GF-D8 (cell line): ENCODE data around the gene B4GALT5.
A peak's percentile ranks its signal among the peaks of the same experiment; 100 is the strongest.
"Not testable (repeated sequence)": the region's sequence is repeated elsewhere in the genome, so short reads cannot be mapped to it uniquely, and the experiment has no call there.

ENCODE experiments used
- DNase-seq: peaks from one replicate; lab custom pipeline; 2025; lab: John Stamatoyannopoulos, UW

B4GALT5 gene, protein sequence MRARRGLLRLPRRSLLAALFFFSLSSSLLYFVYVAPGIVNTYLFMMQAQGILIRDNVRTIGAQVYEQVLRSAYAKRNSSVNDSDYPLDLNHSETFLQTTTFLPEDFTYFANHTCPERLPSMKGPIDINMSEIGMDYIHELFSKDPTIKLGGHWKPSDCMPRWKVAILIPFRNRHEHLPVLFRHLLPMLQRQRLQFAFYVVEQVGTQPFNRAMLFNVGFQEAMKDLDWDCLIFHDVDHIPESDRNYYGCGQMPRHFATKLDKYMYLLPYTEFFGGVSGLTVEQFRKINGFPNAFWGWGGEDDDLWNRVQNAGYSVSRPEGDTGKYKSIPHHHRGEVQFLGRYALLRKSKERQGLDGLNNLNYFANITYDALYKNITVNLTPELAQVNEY

DNA sequence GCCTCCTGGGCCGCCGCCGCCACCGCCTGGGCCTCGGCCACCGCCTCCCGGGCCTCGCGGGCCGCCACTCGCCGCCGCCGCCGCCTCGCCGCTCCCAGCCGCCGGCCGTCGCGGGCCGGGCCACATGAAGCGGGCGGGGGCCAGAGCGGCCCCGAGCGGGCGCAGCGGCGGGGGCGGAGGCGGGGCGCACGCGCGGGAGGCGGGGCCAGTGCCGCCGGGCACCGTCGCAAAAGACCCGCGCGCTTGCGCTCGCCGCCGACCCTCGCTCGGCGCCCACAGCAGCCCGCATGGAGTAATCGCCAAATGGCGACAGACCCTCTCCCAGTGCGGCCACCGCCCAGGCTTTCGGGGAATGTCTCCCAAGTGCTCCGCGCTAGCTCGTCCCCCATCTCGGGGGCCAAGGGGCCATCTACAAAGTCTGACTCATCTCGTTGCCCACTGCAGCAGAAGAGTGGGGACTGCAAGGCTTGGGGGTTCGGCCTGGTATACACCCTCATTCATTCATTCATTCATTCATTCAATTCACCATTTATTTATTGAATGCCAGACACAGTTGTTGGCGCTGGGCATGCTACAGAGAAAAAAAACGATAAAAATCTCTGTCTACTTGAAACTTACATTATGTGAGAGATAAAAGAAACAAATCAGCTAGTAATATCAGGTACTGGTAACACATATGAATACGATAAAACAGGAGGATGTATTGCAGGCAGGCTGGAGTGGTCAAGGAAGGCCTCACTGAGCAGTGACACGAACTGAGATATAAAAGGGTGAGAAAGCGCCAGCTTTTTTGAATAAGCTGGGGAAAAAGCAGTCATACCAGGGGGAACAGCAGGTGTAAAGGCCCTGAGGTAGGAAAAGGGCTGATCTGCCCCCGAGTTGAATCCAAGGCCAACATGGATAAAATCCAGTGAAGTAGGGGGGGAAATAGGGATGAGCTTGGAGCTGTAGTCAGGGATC, at the start of gene B4GALT5:
TSS of gene B4GALT5 (minus strand) at position 126 of the 960 bp plus-strand sequence. CDS start 188 bp downstream, outside the sequence.
- peak; percentile 66 for DNase-seq

DNA sequence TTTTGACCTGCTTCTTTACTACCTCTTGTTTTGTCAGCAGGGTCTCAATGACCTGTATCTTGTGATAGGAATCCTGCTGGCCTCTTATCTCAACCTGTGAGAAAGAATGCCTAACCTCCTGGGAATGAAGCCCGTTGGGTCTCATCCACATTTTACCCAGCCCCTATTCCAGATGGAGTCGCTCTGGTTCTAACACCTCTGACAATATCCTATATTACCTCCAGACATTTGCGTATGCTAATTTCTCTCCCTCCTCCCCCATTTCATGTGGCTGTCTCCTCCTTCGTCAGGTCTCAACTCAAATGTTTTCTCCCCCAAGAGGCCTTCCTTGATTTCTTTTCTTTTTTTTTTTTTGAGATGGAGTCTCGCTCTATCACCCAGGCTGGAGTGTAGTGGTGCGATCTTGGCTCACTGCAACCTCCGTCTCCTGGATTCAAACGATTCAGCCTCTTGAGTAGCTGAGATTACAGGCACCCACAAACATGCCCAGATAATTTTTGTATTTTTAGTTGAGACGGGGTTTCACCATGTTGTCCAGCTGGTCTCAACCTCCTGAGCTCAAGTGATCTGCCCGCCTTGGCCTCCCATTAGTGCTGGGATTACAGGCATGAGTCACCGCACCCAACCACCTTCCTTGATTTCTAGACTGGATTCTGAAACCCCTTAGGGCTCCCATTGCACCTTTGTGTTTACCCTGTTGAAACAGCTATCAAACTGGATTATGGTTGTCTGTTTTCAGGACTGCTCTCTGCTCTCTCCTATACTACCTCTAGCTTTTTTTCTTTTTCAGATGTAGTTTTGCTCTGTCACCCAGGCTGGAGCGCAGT, 49.5 kb upstream of the B4GALT5 start:
- DNase-seq = no peak

DNA sequence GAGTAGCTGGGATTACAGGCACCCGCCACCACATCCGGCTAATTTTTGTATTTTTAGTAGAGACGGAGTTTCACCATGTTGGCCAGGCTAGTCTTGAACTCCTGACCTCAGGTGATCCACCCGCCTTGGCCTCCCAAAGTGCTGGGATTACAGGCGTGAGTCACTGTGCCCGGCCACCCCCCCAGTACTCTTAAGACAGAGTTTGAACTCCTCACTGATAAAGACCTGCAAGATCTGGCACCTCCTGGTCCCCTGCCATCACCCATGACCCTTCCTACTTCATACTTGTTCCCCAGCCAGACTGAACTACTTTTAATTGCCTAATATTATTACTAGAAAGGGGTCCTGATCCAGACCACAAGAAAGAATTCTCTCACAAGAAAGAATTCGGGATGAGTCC, 48.2 kb upstream of the B4GALT5 start:
- not testable (repeated sequence) for DNase-seq

DNA sequence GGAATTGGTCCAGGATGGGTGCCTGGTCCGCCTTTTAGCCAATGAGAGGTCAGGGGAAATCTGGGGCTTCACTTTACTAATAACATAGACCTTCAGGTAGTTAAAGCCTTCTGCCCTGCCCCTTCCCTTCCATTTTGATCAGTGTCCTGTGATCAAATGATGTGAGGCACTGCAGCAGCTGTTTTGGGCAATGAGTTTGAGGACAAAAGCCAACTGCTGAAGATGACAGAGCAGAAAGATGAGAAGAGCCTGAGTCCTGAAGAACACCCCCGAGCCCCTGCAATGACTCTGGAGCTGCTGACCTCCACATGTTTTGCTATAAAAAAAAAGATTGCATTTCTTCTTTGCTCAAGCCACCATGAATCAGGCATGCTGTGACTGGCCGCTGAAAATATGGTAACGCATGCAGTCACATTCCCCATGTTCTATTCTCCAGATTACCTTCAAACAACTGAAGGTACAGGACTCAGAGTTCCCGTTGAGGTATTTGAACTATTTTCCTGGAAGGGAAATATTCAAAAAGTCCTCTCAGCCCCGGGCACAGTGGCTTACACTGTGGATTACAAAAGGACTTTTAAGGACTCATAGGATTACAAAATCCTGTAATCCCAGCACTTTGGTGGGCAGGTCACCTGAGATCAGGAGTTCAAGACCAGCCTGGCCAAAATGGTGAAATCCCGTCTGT, 45.7 kb upstream of the B4GALT5 start:
- no peak for DNase-seq

DNA sequence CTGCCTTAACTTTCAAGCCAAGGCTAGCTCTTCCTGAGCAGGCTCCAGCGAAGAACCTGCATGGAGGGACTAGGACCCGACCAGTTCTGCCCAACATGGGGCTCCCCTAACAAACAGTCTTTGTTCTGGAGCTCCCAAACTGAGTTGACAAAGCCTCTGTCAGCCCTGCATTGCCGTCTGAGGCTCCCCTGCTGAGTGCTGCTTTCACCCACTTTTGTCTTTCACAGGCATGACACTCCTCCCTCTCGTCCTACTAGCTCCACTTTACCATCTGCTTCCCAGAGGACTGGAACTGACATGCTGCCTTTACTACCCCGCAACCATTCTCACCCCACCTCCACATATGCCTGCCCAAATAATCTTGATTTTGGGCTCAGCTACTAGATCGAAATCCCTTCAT, 45.1 kb upstream of the B4GALT5 start:
- DNase-seq = no peak

DNA sequence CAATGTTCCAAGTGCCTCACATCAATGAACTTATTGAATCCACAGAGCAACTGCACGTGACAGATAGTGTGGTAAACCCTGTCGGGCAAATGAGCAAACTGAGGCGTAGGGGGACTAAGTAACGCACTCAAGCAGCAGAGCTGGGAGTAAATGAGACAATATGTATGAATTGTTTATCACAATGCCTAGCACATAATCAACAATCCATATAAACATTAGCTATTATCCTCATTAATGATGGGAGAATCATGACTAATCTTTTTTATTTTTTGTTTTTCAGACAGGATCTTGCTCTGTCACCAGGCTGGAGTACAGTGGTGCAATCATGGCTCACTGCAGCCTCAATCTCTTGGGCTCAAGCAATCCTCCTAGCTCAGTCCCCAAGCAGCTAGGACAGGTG, 43.9 kb upstream of the B4GALT5 start:
- no peak for DNase-seq

DNA sequence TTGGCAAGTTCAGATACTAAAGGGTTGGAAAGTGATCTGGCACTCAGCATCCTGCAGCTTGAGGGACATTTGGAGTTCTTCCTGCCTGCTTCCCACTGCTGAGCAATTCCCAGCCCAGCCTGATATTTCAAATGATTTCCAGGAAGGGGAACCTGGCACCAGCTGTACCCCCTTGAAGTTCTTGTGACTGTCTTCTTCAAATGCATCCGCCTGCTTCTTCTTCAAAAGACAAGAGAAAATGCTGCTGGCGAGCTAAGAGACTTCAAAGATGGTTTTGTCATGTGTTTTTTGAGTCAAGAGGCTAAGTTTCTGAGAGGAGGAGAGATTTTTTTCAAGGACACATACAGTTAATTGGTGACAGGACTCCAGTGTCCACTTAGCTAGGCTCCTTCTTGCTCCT, 42.6 kb upstream of the B4GALT5 start:
- no peak for DNase-seq

DNA sequence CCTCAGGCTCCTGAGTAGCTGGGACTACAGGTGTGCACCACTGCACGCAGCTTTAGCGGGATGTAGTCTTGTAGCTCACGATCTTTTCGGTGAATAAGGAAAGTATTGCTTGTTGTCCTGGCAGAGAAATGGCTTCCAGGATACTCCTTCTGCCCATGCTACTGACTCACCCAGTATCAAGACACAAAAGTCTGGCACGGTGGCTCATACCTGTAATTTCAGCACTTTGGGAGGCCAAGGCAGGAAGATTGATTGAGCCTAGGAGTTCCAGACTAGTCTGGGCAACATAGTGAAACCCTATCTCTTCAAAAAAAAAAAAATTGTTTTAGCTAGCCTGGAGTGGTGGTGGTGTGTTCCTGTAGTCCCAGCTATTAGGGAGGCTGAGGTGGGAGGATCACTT, 40.9 kb upstream of the B4GALT5 start:
- DNase-seq = no peak

DNA sequence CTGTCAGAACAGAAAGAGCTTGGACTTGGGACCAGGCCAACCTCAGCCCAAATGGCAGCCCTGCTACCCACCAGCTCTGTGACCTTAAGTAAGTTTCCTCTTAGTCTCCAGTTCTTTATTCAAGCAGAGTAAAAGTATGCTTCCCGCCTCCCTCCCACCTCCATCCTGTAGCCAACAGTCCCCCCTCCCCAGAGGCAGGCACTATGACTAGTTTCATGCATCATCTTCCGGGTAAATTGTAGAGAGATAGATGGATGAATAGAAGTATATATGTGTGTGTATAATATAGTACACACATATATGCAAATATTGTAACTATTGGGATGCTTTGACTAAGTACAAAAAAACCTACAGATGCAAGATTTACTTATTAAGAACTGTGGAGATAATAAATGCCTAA, 39.5 kb upstream of the B4GALT5 start:
- DNase-seq = no peak

DNA sequence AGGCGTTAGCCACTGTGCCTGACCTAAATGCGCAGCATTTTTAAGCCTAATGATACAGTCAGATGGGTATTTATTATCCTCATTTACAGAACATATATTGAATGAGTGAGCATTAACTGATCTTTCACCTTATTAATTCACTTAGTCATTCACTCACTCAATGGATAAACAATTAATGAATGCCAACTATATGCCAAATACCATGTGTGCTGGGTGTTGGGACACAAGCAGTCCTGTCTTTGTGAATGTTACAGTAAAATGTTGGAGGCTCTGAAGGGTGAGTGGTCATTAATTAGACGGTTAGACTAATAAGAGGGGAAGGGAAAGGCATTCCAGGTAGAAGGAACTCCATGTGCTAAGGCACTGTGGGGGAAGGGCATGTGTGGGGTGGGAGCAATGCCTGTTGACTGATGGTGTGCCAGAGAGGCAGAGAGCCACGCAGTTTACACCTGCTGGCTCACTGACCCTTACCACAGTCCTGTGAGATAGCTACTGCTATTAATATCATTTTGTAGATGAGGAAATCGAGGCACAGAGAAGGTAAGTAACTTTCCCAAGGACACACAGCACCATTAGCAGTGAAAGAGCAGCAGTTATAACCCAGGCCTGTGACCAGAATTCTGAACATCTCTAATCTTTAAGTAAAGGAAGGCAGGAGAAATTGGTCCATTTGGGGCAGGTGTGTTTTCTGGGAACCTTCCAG, 38.7 kb upstream of the B4GALT5 start:
- no peak for DNase-seq

DNA sequence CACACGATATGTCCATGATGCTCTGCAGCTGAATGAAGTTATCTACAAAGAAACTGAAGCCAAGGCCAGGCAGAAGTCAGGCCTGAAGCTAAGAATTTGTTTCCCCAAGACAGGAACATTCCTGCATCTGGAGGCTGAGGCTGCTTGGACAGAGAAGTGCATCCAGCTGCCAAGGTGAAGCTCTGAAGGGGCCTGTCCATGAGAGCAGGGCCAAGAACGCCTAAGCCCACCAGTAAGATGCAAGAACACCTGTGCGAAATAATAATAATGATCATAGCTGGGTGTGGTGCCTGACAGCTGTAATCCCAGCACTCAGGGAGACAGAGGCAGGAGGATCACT, 37.7 kb upstream of the B4GALT5 start:
- DNase-seq = no peak

DNA sequence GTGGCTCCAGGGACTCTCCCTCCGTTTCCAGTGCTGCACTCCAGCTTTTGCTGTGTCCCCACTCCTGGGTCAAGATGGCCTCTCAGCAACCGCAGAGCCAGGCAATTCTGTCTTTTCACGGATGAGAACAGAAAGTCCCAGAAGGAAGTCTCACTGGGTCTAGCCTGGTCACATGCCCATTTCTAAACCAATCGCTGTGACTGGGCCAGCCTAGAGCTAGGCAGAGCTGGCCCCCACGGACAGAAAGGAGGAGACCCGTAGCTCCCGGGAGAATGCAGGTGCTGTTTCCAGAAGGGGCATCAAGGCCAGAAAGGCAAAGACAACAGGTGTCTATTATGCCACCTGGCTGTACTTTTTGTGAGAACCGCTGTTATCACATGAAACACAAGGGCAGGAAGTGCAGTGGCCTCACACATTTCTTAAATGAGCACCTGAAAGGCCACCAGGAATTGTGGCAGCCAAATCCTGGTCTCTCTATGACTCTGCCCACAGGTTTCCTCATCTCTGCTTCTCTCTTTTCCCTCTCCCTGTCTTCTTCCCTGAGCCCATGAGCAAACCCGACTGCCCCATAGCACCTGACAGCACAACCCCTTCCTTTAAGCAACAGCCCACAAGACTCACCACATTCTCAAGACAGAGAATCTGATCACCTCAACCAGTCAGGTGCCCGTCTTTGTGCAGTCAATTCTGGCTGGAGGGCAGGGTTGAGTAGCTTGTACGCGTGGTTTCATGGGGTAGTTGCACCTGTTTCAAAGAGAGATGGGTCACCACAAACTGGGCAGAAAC, 37.1 kb upstream of the B4GALT5 start:
- no peak for DNase-seq

DNA sequence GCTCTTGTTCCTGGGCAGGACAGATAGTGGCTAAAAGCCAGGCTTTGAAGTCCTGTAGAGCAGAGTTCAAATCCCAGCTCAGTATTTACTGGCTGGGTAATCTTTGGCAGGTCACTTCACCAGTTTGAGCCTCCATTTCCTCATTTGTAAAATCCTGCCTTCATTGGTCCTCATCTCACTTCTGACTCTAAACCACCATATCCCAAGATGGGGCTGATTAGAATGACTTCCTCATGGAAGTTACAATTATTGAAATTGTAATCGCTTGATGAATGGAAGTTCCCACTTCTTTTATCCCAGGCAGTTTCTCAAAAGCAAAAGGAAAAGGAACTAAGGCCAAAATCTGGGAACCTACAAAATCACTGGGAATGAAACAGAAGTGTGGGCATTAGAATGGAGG, 35.9 kb upstream of the B4GALT5 start:
- no peak for DNase-seq

DNA sequence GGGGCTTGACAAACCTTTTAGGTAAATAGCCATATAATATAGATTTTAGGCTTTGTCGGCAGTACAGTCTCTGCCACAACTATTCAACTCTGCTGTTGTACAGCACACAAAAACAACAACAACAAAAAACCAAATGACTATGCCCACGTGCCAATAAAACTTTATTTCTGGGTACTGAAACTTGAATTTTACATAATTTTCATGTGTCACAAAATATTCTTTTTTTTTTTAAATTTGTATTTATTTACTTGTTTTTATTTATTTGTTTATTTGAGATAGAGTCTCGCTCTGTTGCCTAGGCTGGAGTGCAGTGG, 34.8 kb upstream of the B4GALT5 start:
- DNase-seq = no peak

DNA sequence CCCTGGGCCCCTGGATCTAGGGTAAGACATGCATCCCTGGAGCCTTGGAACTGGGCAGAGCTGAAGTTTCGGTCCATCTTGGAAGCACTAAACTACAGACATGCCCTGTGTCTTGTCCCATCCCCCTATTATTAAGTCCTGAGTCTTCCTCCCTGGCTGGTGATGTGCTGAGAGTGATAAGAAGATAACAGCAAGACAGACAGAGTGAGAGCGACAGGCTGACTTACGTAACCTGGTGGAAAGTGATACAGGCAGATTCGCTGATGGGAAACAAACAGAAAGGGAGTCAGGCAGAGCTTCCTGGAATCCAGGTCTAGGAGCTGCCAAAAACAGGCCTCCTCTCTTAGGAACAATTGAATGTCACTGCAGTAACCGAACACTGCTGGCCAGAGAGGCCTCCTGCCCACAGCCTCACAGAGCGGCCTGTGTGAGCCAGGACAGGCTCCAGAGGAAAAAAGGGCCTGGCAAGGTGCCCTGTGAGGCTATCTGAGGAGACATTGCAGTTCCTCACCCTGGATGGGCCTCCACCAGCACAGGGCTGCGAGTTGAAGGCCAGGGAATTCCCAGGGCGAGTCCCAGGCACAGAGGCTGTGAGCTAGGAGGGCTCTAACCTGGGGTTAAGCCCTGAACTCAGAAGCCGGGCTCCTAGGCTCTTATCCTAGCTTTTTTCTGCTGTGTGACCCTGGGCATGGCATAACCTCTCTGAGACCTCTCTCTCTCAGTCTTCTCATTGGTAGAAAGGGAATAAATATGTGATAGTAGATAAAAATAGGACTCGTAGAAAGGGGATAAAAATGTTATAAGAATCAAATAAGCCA, 34.2 kb upstream of the B4GALT5 start:
- peak; percentile 46 for DNase-seq

DNA sequence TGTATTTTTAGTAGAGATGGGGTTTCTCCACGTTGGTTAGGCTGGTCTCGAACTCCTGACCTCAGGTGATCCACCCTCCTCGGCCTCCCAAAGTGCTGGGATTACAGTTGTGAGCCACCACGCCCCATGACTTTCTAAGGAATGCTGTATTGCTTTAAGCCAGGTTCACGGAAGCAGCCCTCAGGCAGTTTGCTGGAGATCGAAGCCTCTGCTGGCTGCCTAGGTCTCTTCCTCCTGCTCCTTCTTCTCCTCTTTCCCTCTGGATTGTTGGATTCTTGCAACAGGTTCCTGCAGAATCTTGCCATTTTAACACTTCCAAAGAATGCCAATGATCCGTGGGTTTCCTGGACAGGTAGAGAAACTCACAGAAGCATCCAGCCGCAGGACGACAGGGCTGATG, 29.3 kb upstream of the B4GALT5 start:
- DNase-seq = no peak

DNA sequence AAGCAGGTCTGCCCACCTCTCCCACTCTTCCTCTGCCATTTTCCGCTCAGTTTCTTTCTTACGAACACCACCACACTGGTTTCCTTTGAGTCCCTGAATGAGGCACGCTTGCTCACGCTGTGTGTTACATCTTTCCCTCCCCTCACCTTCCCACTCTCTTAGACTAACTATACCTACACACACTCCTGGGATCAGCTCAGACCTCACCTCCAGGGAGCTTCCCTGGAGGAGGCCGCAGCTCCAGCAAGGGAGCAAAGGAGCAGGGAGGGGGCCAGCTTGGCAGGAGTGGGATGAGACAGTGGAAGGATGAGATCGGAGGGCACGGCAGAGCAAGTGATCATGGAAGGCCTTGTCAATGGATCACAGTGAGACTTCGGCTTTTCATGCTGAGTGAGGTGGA, 28.3 kb upstream of the B4GALT5 start:
- no peak for DNase-seq

DNA sequence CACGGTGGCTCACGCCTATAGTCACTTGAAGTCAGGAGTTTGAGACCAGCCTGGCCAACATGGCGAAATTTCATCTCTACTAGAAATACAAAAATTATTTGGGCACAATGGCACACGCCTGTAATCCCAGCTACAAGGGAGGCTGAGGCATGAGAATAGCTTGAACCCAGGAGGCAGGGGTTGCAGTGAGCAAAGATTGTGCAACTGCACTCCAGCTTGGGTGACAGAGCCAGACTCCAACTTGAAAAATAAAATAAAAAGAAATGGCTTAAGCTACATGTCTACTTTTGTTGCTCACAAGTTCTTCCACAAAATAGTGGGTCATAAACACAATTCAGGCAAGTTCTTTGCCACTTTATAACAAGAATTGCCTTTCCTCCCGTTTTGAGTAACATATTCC, 27.1 kb upstream of the B4GALT5 start:
- DNase-seq = no peak

DNA sequence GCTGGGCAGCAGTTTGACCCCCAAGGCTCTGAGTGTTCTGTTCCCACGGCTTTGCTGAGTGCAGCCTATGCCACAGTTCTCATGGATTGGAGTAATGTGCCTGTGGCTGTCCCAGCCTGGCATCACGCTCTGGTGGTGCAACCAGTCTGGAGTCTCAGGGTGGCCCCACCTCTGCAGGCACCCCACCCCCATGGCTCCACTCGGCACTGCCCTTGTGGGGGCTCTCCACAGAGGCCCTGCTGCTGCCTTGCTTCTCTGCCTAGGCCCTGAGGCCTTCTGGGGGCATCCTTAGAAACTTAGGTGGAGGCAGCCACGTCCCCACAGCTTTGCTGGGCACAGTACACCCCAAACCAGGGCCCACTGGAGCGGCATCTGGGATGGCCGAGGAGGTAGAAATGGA, 25.4 kb upstream of the B4GALT5 start:
- DNase-seq = no peak

DNA sequence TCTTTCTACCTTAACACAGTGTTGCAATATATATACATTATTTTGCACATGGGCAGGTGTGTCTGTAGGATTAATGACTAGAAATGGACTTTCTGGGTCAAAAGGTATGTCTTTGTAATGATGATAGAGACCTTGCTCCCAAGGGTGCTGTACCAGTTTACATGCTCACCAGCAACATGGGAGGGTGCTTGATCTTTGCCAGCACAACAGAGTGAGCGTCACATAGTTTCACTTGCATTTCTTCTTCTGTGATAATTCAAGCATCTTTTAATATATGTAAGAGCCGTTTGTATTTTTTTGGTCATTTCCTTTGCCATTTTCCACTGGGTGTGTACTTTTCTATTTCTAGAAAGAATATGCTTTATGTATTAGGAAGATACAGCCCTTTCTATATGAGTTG, 23.6 kb upstream of the B4GALT5 start:
- DNase-seq = no peak
